HepG2 (cell line): ENCODE measurements around the gene PPP1R7. TPM values are rescaled to one million over a fixed set of nuclear protein-coding genes. Genes with fewer than 3 reads are reported as not detected.

ENCODE experiments used
- ASH2L ChIP-seq: fragments of 300-600, 200-600 bp; sonication (generic); IDR thresholded peaks from 2 replicates; pipeline ENCODE4 v1.7.0; 2017; ENCODE audit warnings: low read depth, mild to moderate bottlenecking, moderate library complexity, mixed read lengths, low read length; ENCODE audit not compliant: insufficient read length
- BRCA1 ChIP-seq: sonication (generic); formaldehyde crosslinking; IDR thresholded peaks from 2 replicates; pipeline ENCODE4 v1.4.0; 2020; ENCODE audit warnings: missing genetic modification reagents
- HNRNPUL1 ChIP-seq: fragments of 200-400 bp; formaldehyde crosslinking; IDR thresholded peaks from 2 replicates; pipeline ENCODE4 v1.6.1; 2017; ENCODE audit warnings: low read depth, mild to moderate bottlenecking, low read length, moderate library complexity
- MATR3 ChIP-seq: sonication (generic); formaldehyde crosslinking; IDR thresholded peaks from 2 replicates; pipeline ENCODE4 v1.4.0; 2020; ENCODE audit warnings: missing genetic modification reagents
- MZF1 ChIP-seq: sonication (generic); formaldehyde crosslinking; IDR thresholded peaks from 2 replicates; pipeline ENCODE4 v1.8.1; 2023; ENCODE audit warnings: mild to moderate bottlenecking, missing genetic modification reagents, borderline replicate concordance
- NFE2L2 ChIP-seq: fragments of 150-350 bp; IDR thresholded peaks from 2 replicates; pipeline ENCODE4 v1.6.1; 2014; ENCODE audit warnings: low read length
- NR3C1 ChIP-seq: sonication (generic); formaldehyde crosslinking; IDR thresholded peaks from 2 replicates; pipeline ENCODE4 v1.4.0; 2020; ENCODE audit warnings: missing genetic modification reagents
- PPARG ChIP-seq: conservative IDR thresholded peaks from 2 replicates; pipeline ENCODE4 v1.6.1; 2016; ENCODE audit warnings: missing biosample characterization, missing genetic modification reagents
- RARG ChIP-seq: sonication (generic); formaldehyde crosslinking; IDR thresholded peaks from 2 replicates; pipeline ENCODE4 v1.4.0; 2020; ENCODE audit warnings: low read depth, mild to moderate bottlenecking, missing genetic modification reagents
- RBFOX2 ChIP-seq: fragments of 200-400 bp; formaldehyde crosslinking; IDR thresholded peaks from 2 replicates; pipeline ENCODE4 v1.6.1; 2017; ENCODE audit warnings: low read depth, mild to moderate bottlenecking, low read length
- SRY ChIP-seq: sonication (generic); formaldehyde crosslinking; IDR thresholded peaks from 2 replicates; pipeline ENCODE4 v1.8.0; 2022; ENCODE audit warnings: mild to moderate bottlenecking, missing genetic modification reagents
- ZFP41 ChIP-seq: sonication (generic); formaldehyde crosslinking; IDR thresholded peaks from 2 replicates; pipeline ENCODE4 v1.4.0; 2020; ENCODE audit warnings: mild to moderate bottlenecking, missing genetic modification reagents, borderline replicate concordance
- ZNF138 ChIP-seq: sonication (generic); formaldehyde crosslinking; IDR thresholded peaks from 2 replicates; pipeline ENCODE4 v1.5.0; 2020; ENCODE audit warnings: mild to moderate bottlenecking, low read depth, missing genetic modification reagents
- ZNF629 ChIP-seq: sonication (generic); formaldehyde crosslinking; conservative IDR thresholded peaks from 2 replicates; pipeline ENCODE4 v1.5.0; 2020; ENCODE audit warnings: missing genetic modification reagents
- polyA plus RNA-seq, 8 experiments: library from polyadenylated mRNA; depleted of rRNA in 3 of 8; stranded (reverse) in 7 of 8; unstranded in 1 of 8; fragments of >200 nt; fragmentation: Illumina TruSeq in 4 of 8; extraction: Trizol in 4 of 8; gene quantifications; 2 replicates each; pipeline versions ENCODE4 v1.2.1 to v1.2.3, GENCODE V29; 2011 to 2016; ENCODE audit warnings: low read depth in 4 of 8, missing spikeins in 1 of 8, mixed read lengths in 1 of 8; ENCODE audit not compliant: insufficient read depth in 1 of 8
- total RNA-seq, 5 experiments: library from RNA; depleted of rRNA; stranded (reverse); fragments of >200 nt; fragmentation: Illumina TruSeq; extraction: Trizol; gene quantifications; 2 replicates each; pipeline ENCODE4 v1.2.3, GENCODE V29; 2016; ENCODE audit warnings: low read depth in 1 of 5
- TF ChIP-seq, protein P1 (sequence below): sonication (generic); formaldehyde crosslinking; IDR thresholded peaks from 2 replicates; pipeline ENCODE4 v1.4.0; 2020; ENCODE audit warnings: missing genetic modification reagents
- TF ChIP-seq, protein P2 (sequence below): sonication (generic); formaldehyde crosslinking; IDR thresholded peaks from 2 replicates; pipeline ENCODE4 v1.4.0; 2020; ENCODE audit warnings: missing genetic modification reagents
- TF ChIP-seq, protein P3 (sequence below): sonication (generic); formaldehyde crosslinking; IDR thresholded peaks from 2 replicates; pipeline ENCODE4 v1.5.0; 2020; ENCODE audit warnings: missing genetic modification reagents, mild to moderate bottlenecking, borderline replicate concordance
- TF ChIP-seq, protein P4 (sequence below): sonication (generic); formaldehyde crosslinking; IDR thresholded peaks from 2 replicates; pipeline ENCODE4 v1.9.0; 2021; ENCODE audit warnings: missing genetic modification reagents, borderline replicate concordance
- TF ChIP-seq, protein P5 (sequence below): IDR thresholded peaks from 2 replicates; pipeline ENCODE4 v1.6.1; 2016; ENCODE audit warnings: low read depth, borderline replicate concordance
- TF ChIP-seq, protein P6 (sequence below): sonication (generic); formaldehyde crosslinking; IDR thresholded peaks from 2 replicates; pipeline ENCODE4 v1.5.1; 2020; ENCODE audit warnings: mild to moderate bottlenecking, missing genetic modification reagents, moderate library complexity
- TF ChIP-seq, protein P7 (sequence below): sonication (generic); formaldehyde crosslinking; IDR thresholded peaks from 2 replicates; pipeline ENCODE4 v1.4.0; 2020; ENCODE audit warnings: mild to moderate bottlenecking, missing genetic modification reagents

Gene PPP1R7
- total and polyA plus RNA-seq, 2 of the 13 experiments (the other 11 are each of a cell fraction or from before 2014, with no cell fraction given), result 33.3 to 67.9 TPM

DNA sequence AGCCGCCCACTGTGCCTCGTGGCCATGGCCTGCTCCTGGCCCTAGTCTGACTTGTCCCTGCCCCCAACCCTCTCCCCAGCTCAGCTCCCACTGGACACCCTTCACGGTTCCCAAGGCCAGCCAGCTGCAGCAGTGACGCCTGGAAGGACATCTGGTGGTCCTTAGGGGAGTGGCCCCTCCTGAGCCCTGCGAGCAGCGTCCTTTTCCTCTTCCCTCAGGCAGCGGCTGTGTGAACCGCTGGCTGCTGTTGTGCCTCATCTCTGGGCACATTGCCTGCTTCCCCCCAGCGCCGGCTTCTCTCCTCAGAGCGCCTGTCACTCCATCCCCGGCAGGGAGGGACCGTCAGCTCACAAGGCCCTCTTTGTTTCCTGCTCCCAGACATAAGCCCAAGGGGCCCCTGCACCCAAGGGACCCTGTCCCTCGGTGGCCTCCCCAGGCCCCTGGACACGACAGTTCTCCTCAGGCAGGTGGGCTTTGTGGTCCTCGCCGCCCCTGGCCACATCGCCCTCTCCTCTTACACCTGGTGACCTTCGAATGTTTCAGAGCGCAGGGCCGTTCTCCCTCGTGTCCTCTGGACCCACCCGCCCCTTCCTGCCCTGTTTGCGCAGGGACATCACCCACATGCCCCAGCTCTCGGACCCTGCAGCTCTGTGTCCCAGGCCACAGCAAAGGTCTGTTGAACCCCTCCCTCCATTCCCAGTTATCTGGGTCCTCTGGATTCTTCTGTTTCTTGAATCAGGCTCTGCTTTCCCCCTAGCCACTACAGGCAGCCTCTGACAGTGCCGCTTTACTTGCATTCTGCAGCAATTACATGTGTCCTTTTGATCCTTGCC lies 74.0 kb downstream of the PPP1R7 start (continued):
- TF ChIP-seq NFE2L2 (no peak), ASH2L (peak; percentile 77), RBFOX2 (peak; percentile 63), PPARG (CRISPR knock-in tag) (no peak; the same call in 1 of the 2 replicates), ZNF138 (CRISPR knock-in tag) (no peak), ZFP41 (no peak), MATR3 (CRISPR knock-in tag) (no peak), RARG (CRISPR knock-in tag) (no peak), ZNF629 (CRISPR knock-in tag) (no peak; the same call in 1 of the 2 replicates), NR3C1 (CRISPR knock-in tag) (no peak), MZF1 (no peak), BRCA1 (CRISPR knock-in tag) (peak; percentile 51; the same call in 1 of the 2 replicates), SRY (CRISPR knock-in tag) (peak; percentile 42; the same call in 1 of the 2 replicates), HNRNPUL1 (no peak)
- TF ChIP-seq, protein P1, sequence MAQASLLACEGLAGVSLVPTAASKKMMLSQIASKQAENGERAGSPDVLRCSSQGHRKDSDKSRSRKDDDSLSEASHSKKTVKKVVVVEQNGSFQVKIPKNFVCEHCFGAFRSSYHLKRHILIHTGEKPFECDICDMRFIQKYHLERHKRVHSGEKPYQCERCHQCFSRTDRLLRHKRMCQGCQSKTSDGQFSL (CRISPR knock-in tag), result peak; percentile 61
- TF ChIP-seq, protein P2, sequence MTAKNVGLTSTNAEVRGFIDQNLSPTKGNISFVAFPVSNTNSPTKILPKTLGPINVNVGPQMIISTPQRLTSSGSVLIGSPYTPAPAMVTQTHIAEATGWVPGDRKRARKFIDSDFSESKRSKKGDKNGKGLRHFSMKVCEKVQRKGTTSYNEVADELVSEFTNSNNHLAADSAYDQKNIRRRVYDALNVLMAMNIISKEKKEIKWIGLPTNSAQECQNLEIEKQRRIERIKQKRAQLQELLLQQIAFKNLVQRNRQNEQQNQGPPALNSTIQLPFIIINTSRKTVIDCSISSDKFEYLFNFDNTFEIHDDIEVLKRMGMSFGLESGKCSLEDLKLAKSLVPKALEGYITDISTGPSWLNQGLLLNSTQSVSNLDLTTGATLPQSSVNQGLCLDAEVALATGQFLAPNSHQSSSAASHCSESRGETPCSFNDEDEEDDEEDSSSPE (CRISPR knock-in tag), result peak; percentile 73; the same call in 1 of the 2 replicates
- TF ChIP-seq, protein P3, sequence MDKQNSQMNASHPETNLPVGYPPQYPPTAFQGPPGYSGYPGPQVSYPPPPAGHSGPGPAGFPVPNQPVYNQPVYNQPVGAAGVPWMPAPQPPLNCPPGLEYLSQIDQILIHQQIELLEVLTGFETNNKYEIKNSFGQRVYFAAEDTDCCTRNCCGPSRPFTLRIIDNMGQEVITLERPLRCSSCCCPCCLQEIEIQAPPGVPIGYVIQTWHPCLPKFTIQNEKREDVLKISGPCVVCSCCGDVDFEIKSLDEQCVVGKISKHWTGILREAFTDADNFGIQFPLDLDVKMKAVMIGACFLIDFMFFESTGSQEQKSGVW, result no peak
- TF ChIP-seq, protein P4, sequence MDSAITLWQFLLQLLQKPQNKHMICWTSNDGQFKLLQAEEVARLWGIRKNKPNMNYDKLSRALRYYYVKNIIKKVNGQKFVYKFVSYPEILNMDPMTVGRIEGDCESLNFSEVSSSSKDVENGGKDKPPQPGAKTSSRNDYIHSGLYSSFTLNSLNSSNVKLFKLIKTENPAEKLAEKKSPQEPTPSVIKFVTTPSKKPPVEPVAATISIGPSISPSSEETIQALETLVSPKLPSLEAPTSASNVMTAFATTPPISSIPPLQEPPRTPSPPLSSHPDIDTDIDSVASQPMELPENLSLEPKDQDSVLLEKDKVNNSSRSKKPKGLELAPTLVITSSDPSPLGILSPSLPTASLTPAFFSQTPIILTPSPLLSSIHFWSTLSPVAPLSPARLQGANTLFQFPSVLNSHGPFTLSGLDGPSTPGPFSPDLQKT (CRISPR knock-in tag), result no peak
- TF ChIP-seq, protein P5, sequence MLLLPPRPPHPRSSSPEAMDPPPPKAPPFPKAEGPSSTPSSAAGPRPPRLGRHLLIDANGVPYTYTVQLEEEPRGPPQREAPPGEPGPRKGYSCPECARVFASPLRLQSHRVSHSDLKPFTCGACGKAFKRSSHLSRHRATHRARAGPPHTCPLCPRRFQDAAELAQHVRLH (CRISPR knock-in tag), result 0 out of 2 replicates have a peak, but pooled peaks have one; percentile 23
- TF ChIP-seq, protein P6, sequence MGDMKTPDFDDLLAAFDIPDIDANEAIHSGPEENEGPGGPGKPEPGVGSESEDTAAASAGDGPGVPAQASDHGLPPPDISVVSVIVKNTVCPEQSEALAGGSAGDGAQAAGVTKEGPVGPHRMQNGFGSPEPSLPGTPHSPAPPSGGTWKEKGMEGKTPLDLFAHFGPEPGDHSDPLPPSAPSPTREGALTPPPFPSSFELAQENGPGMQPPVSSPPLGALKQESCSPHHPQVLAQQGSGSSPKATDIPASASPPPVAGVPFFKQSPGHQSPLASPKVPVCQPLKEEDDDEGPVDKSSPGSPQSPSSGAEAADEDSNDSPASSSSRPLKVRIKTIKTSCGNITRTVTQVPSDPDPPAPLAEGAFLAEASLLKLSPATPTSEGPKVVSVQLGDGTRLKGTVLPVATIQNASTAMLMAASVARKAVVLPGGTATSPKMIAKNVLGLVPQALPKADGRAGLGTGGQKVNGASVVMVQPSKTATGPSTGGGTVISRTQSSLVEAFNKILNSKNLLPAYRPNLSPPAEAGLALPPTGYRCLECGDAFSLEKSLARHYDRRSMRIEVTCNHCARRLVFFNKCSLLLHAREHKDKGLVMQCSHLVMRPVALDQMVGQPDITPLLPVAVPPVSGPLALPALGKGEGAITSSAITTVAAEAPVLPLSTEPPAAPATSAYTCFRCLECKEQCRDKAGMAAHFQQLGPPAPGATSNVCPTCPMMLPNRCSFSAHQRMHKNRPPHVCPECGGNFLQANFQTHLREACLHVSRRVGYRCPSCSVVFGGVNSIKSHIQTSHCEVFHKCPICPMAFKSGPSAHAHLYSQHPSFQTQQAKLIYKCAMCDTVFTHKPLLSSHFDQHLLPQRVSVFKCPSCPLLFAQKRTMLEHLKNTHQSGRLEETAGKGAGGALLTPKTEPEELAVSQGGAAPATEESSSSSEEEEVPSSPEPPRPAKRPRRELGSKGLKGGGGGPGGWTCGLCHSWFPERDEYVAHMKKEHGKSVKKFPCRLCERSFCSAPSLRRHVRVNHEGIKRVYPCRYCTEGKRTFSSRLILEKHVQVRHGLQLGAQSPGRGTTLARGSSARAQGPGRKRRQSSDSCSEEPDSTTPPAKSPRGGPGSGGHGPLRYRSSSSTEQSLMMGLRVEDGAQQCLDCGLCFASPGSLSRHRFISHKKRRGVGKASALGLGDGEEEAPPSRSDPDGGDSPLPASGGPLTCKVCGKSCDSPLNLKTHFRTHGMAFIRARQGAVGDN, result peak; percentile 98
- TF ChIP-seq, protein P7, sequence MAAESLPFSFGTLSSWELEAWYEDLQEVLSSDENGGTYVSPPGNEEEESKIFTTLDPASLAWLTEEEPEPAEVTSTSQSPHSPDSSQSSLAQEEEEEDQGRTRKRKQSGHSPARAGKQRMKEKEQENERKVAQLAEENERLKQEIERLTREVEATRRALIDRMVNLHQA (CRISPR knock-in tag), result no peak
